Esophagus squamous epithelium (tissue), 4 donors: ENCODE data around the gene C1orf232.

ENCODE experiments used
- CTCF ChIP-seq, 6 experiments: fragments of 450-650 bp in 4 of 6; fragments of 200-600 bp in 2 of 6; sonication (generic) in 2 of 6; IDR thresholded peaks; one replicate each; pipeline ENCODE4 v1.5.1; 2016 to 2019; ENCODE audit warnings: antibody characterized with exemption in 6 of 6, mild to moderate bottlenecking in 4 of 6, moderate library complexity in 4 of 6
- POLR2A ChIP-seq, 4 donors: fragments of 450-650 bp; IDR thresholded peaks; one replicate each; pipeline ENCODE4 v1.6.1; 2017; ENCODE audit warnings: antibody characterized with exemption in 4 of 4, mild to moderate bottlenecking in 4 of 4, moderate library complexity in 3 of 4

- TF ChIP-seq POLR2A (IDR thresholded peaks at IDR 0.05) (no peak), CTCF (IDR thresholded peaks at IDR 0.05) (no peak)
Measured at GRCh38 chr1:26190373-26190987, 21.7 kb upstream of the C1orf232 start, which contains the start of gene CATSPER4.
